ENCODE measurements around the gene MYO1D. TPM values are rescaled to one million over a fixed set of nuclear protein-coding genes. Genes with fewer than 3 reads are reported as not detected.

Gene MYO1D
- total and polyA plus RNA-seq, 4 donors, result 4.5 to 22.9 (median 13.3) TPM

- TF ChIP-seq REST (IDR thresholded peaks at IDR 0.05), result no peak
Measured at GRCh38 chr17:32801193-32801592, 75.7 kb downstream of the MYO1D start (continued).

- DNase-seq (ENCODE audit: low spot score), result no peak
- WGBS, result 81% methylated on average over 1 of the region's 1 CpG
- H3K4me3 ChIP-seq (ENCODE audit: low read depth in 1 of 3, low read length in 3 of 3), result no peak overlapping the region
- no peak overlapping the region for H3K9ac ChIP-seq (ENCODE audit: low read depth in 1 of 2, low read length in 2 of 2)
- H3K4me1 ChIP-seq (ENCODE audit: control insufficient read depth in 4 of 4, insufficient read depth in 4 of 4, low read length in 3 of 4), result peaks cover 0 to 18% (median 11%) of the 10 kb centered on the region in 4 donors
- no peak for TF ChIP-seq YY1 (IDR thresholded peaks at IDR 0.05)
- TF ChIP-seq FOXA1 (IDR thresholded peaks at IDR 0.05), result no peak
- TF ChIP-seq JUND (IDR thresholded peaks at IDR 0.05), result no peak
- TF ChIP-seq CTCF (IDR thresholded peaks at IDR 0.05; ENCODE audit: low read depth, low read length, missing input control), result no peak
- no peak for TF ChIP-seq NR2F2 (IDR thresholded peaks at IDR 0.05)
- no peak for TF ChIP-seq MAX (IDR thresholded peaks at IDR 0.05)
- no peak for TF ChIP-seq EGR1 (IDR thresholded peaks at IDR 0.05; ENCODE audit: low read depth in 2 of 2)
- no peak for TF ChIP-seq GABPA (IDR thresholded peaks at IDR 0.05 in 1 of 2, conservative IDR thresholded peaks at IDR 0.05 in 1 of 2)
- TF ChIP-seq TAF1 (conservative IDR thresholded peaks at IDR 0.05), result no peak
- no peak for TF ChIP-seq RXRA (IDR thresholded peaks at IDR 0.05)
- no peak for TF ChIP-seq HNF4G (IDR thresholded peaks at IDR 0.05)
- TF ChIP-seq RAD21 (IDR thresholded peaks at IDR 0.05), result no peak
- no peak for TF ChIP-seq ATF3 (IDR thresholded peaks at IDR 0.05)
- no peak for TF ChIP-seq REST (IDR thresholded peaks at IDR 0.05)
- TF ChIP-seq FOXA2 (IDR thresholded peaks at IDR 0.05), result no peak
- TF ChIP-seq SP1 (IDR thresholded peaks at IDR 0.05), result no peak
- no peak for TF ChIP-seq ZBTB33 (IDR thresholded peaks at IDR 0.05)
- no peak for TF ChIP-seq HNF4A (conservative IDR thresholded peaks at IDR 0.05)
- H3K36me3 ChIP-seq (ENCODE audit: control insufficient read depth in 4 of 4, insufficient read depth in 3 of 4, low read depth in 1 of 4, low read length in 3 of 4), result no peaks in the 10 kb centered on the region
- H3K9me3 ChIP-seq (ENCODE audit: control insufficient read depth in 4 of 4, low read length in 3 of 4), result no peaks in the 10 kb centered on the region
- H3K27ac ChIP-seq (ENCODE audit: low read depth in 1 of 2, low read length in 2 of 2), result no peak overlapping the region
- no peaks in the 10 kb centered on the region for H3K27me3 ChIP-seq (ENCODE audit: control insufficient read depth in 4 of 4, insufficient read depth in 4 of 4, low read length in 3 of 4)
Measured at GRCh38 chr17:32798938-32799337, 78.0 kb downstream of the MYO1D start.

Measured in liver (tissue), 9 donors.